Measurements from ENCODE around the gene ABL1. TPM values are rescaled to one million over a fixed set of nuclear protein-coding genes. Genes with fewer than 3 reads are reported as not detected.
A peak's percentile ranks its signal among the peaks of the same experiment; 100 is the strongest.
"Not testable (repeated sequence)": the region's sequence is repeated elsewhere in the genome, so short reads cannot be mapped to it uniquely, and the experiment has no call there.

The ABL1 gene
- total RNA-seq, 1 donor: 94.8 TPM

DNA sequence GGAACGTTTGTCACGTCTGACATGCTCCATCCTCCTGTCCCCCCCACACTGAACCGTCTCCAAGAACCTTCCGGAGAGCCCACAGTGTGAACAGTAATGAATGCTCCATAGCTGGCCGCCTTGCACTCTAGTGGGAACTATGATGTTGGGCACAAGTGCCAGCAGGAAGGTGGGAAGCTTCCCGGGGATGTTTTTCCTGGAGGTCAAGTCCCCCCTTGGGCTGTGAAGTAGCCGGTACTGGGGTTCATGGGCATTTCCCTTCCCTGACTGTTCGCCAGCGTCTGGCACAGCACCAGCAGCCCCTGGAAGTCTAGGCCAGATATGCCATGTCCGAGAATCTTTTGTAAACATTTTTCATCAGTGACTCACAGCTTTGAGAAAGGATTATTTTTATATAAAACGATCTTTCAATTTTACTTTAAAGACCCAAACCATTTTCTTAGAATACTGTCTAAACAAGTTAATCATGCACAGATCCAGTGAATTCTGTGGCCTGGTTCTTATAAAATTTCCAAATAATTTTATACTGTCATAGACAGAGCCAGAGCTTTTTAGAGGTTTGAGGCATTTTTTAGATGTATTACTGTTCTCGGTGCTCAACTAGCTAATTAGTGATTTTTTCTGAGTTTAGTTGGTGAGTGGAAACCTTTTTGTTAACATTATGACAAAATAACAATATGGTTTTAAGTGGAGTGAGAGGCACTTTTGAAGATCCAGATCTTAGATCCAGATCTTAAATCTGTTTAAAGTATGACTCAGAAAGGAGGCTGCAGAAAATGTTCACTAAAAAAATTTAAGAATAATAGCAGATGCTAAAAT, 11.6 kb downstream of the ABL1 start:
- Histone ChIP-seq H3K27ac (ENCODE audit: low read depth, low read length) (peak overlapping the region; percentile 98), H3K36me3 (ENCODE audit: insufficient read depth, low read length) (peaks cover 16% of the 10 kb centered on the region), H3K27me3 (ENCODE audit: insufficient read depth, low read length) (no peaks in the 10 kb centered on the region), H4K20me1 (ENCODE audit: insufficient read depth, low read length) (peaks cover 21% of the 10 kb centered on the region), H2AFZ (ENCODE audit: low read length) (no peak overlapping the region), H3K4me1 (ENCODE audit: insufficient read depth, low read length) (peaks cover 75% of the 10 kb centered on the region), H3K4me3 (ENCODE audit: insufficient read depth, low read length) (peak overlapping the region; percentile 53), H3K79me2 (ENCODE audit: insufficient read depth, low read length) (peaks cover 71% of the 10 kb centered on the region), H3K4me2 (ENCODE audit: insufficient read depth, low read length) (peak overlapping the region; percentile 85), H3K9me3 (ENCODE audit: low read depth, low read length) (no peaks in the 10 kb centered on the region)
- peak; percentile 47 for DNase-seq (ENCODE audit: insufficient read length, low spot score, missing footprints)
- no peak for TF ChIP-seq CTCF (IDR thresholded peaks at IDR 0.05; ENCODE audit: extremely low read depth, low read depth, low read length)

- Histone ChIP-seq H4K20me1 (ENCODE audit: insufficient read depth, low read length) (peaks cover 19% of the 10 kb centered on the region), H3K4me1 (ENCODE audit: insufficient read depth, low read length) (peaks cover 69% of the 10 kb centered on the region), H3K79me2 (ENCODE audit: insufficient read depth, low read length) (peaks cover 71% of the 10 kb centered on the region), H3K27ac (ENCODE audit: low read depth, low read length) (peak overlapping the region; percentile 98), H3K4me3 (ENCODE audit: insufficient read depth, low read length) (peak overlapping the region; percentile 53), H3K4me2 (ENCODE audit: insufficient read depth, low read length) (peak overlapping the region; percentile 85), H2AFZ (ENCODE audit: low read length) (no peak overlapping the region), H3K9me3 (ENCODE audit: low read depth, low read length) (no peaks in the 10 kb centered on the region), H3K36me3 (ENCODE audit: insufficient read depth, low read length) (peaks cover 11% of the 10 kb centered on the region), H3K27me3 (ENCODE audit: insufficient read depth, low read length) (no peaks in the 10 kb centered on the region)
- DNase-seq (ENCODE audit: insufficient read length, low spot score, missing footprints): peak; percentile 91
- peak; percentile 42 for TF ChIP-seq CTCF (IDR thresholded peaks at IDR 0.05; ENCODE audit: extremely low read depth, low read depth, low read length)
Measured at GRCh38 chr9:130847306-130848217, 12.5 kb downstream of the ABL1 start.

DNA sequence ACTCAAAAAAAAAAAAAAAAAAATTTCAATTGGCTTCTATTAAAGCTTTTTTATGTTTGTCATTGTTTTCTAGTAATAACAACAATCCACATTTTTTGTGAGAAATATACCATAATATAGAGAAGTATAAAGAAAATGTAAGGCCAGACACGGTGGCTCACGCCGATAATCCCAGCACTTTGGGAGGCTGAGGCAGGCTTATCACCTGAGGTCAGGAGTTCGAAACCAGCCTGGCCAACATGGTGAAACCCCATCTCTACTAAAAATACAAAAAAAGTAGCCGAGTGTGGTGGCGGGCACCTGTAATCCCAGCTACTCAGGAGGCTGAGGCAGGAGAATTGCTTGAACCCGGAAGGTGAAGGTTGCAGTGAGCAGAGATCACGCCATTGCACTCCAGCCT, 13.5 kb downstream of the ABL1 start:
- peaks cover 71% of the 10 kb centered on the region for H3K79me2 ChIP-seq (ENCODE audit: insufficient read depth, low read length)
- not testable (repeated sequence) for H3K9me3 ChIP-seq (ENCODE audit: low read depth, low read length); H4K20me1 ChIP-seq (ENCODE audit: insufficient read depth, low read length); H3K4me3 ChIP-seq (ENCODE audit: insufficient read depth, low read length); DNase-seq (ENCODE audit: insufficient read length, low spot score, missing footprints); H3K27me3 ChIP-seq (ENCODE audit: insufficient read depth, low read length); H2AFZ ChIP-seq (ENCODE audit: low read length)
- H3K27ac ChIP-seq (ENCODE audit: low read depth, low read length): peak overlapping the region; percentile 98
- peak overlapping the region; percentile 14 for H3K4me2 ChIP-seq (ENCODE audit: insufficient read depth, low read length)
- H3K4me1 ChIP-seq (ENCODE audit: insufficient read depth, low read length): peaks cover 60% of the 10 kb centered on the region
- H3K36me3 ChIP-seq (ENCODE audit: insufficient read depth, low read length): peaks cover 12% of the 10 kb centered on the region

DNA sequence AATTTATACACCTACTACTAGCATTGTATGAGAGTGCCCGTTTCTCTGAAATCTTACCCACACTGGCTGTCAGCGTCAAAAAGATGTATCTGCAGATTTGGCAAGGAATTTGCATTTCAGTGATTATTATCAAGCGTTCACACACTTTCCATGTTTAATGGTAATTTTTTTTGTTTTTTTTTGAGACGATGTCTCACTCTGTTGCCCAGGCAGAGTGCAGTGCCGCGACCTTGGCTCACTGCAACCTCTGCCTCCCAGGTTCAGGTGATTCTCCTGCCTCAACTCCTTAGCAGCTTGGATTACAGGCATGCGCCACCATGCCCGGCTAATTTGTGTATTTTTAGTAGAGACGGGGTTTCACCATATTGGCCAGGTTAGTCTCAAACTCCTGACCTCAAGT, 14.3 kb downstream of the ABL1 start:
- peak overlapping the region; percentile 98 for H3K27ac ChIP-seq (ENCODE audit: low read depth, low read length)

More for the DNA sequence above, 14.3 kb downstream of the ABL1 start:
- no peak overlapping the region for H3K4me3 ChIP-seq (ENCODE audit: insufficient read depth, low read length)
- peaks cover 19% of the 10 kb centered on the region for H3K36me3 ChIP-seq (ENCODE audit: insufficient read depth, low read length)
- H3K27me3 ChIP-seq (ENCODE audit: insufficient read depth, low read length): no peaks in the 10 kb centered on the region
- no peak overlapping the region for H3K4me2 ChIP-seq (ENCODE audit: insufficient read depth, low read length)
- H3K9me3 ChIP-seq (ENCODE audit: low read depth, low read length): no peaks in the 10 kb centered on the region
- H4K20me1 ChIP-seq (ENCODE audit: insufficient read depth, low read length): peaks cover 3% of the 10 kb centered on the region
- H3K4me1 ChIP-seq (ENCODE audit: insufficient read depth, low read length): peaks cover 52% of the 10 kb centered on the region
- DNase-seq (ENCODE audit: insufficient read length, low spot score, missing footprints): no peak
- peaks cover 71% of the 10 kb centered on the region for H3K79me2 ChIP-seq (ENCODE audit: insufficient read depth, low read length)
- H2AFZ ChIP-seq (ENCODE audit: low read length): no peak overlapping the region
- no peak for TF ChIP-seq CTCF (IDR thresholded peaks at IDR 0.05; ENCODE audit: extremely low read depth, low read depth, low read length)
